ENCODE results near the gene NSMF. TPM values are rescaled to one million over a fixed set of nuclear protein-coding genes. Genes with fewer than 3 reads are reported as not detected.

NSMF gene
- total RNA-seq, 1 donor from 2014 or later = 49.3 TPM

DNA sequence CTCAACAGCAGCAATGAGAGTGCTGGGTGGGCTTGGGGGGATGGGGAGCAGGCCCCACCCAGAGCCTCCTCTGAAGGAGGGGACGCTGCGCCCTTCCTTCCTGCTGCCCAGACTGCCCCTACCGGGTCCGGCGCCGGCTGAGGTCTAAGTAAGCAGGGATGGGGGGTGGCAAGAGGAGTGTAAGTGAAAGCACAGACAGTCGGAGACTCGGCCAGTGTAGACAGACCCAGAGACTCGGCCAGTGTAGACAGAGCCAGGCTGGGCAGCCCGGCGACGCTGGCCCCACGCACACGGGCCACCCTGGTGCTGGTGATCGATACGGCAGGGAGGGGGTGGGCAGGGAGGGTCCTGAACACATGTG, 10.6 kb downstream of the NSMF start:
- no peak for DNase-seq (ENCODE audit: low spot score)

DNA sequence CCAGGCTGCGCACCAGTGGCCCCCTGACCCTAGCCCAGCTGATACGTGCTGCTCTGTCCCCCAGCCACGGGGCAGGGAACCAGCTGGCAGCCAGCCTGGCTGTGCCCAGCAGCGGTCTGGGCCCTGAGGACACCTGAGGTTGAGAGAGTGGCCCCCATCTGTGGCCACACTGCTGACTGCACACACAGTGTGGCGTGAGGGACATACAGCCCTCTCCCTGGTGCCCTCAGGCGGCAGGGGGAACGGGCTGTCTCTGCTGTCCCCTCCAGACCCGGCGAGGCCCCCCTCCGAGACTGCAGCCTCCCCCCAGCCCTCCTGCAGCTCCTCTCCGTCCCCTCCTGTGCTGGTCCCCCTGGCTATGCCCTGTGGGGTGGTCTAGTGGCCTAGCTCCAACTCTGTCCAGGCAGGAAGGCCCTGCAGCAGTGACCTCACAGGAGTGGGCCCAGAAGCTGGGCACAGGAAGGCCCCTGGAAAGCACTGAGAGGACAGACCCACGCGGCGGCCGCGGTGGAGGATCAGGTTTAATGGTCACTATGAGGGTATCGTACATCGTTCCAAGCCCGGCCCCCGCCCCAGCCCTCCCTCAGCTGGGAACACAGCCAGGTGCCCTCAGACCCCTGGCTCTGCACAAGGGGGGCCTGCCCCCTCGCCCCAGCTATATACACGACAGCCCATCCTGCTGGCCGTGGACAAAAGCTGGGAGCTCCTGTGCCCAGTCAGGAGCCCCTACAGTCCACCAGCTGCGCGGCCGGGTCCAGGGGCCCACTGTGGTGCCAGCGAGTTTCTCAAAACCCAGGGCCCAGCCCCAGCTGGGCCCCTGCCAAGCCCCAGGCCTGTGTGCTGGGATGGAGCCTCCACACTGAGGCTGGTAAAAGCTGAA, 11.2 kb downstream of the NSMF start:
- no peak for DNase-seq (ENCODE audit: low spot score)

DNA sequence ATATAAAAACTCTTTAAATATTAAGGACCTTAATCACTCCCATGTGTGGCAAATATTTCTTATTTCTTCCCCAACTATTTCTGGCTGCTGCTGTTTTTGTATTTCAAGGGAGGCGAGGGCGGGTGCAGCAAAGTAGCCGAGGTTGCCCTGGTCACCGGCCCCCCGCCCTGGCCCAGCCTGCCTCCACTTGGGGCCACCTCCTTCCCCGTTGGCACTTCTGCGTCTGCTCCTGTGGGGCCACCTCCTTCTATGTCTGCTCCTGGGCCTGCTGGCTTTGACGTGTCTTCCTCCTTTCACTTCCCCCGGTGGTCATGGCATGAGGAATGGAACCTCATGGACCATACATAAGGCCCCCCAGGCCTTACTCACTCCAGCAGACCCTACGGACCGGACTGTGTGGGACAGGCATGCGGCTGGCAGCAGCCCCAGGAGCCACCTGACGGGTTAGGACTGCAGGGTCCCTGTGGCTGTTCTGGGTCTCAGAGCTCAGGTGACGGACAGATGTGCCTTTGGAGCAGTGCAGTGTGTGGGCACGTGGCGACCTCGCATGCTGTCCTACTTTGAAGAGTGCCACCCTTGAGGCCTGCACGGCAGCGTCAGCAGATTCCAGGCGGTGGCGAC, 12.2 kb downstream of the NSMF start:
- no peak for DNase-seq (ENCODE audit: low spot score)

DNA sequence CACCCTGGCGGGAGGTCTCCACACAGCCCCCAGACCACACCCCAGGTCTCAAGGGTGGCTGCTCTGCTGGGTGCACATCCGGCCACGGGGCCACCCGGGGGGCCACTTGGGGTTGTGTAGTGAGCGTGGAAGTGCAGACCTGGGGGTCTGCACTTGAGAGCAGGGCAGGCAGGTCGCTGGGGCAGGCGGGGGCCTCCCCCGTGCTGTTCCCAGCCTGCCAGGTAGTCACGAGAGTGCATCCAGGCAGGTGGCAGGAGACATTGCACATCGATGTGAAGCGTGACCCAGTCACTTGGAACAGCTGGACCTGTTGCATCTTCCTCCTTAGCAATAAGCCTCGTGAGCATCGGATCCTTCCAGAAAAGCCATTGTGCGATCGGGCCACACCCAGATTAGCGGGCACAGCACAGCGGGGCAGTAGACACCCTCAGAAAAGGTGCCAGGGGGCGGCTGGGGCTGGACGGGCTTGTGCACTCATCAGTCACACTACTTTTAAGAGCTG, 13.2 kb downstream of the NSMF start:
- DNase-seq (ENCODE audit: low spot score) = no peak

DNA sequence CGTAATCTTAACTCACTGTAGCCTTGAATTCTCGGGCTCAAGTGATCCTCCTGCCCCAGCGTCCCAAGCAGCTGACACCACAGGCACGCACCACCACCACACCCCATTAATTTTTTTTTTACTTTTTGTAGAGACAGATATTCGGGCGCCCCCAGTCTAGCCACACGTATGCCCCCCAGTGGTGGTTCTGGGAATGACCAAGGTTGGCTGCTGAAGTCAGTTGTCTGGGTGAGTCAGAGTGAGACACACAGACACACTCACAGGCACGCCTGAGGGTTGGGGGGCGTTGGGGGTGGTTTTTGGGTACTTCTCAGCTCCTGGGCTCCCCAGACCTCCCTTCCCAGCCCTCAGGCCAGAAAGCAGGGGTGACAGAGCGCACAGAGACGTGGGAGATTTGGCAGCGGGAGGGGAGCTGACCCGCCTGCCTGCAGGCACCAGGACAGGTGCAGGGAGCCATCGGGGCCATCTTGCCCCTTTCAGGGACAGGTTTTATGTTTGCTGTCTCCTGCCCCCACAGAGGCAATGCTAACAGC, 13.8 kb downstream of the NSMF start:
- DNase-seq (ENCODE audit: low spot score) = peak; percentile 85

DNA sequence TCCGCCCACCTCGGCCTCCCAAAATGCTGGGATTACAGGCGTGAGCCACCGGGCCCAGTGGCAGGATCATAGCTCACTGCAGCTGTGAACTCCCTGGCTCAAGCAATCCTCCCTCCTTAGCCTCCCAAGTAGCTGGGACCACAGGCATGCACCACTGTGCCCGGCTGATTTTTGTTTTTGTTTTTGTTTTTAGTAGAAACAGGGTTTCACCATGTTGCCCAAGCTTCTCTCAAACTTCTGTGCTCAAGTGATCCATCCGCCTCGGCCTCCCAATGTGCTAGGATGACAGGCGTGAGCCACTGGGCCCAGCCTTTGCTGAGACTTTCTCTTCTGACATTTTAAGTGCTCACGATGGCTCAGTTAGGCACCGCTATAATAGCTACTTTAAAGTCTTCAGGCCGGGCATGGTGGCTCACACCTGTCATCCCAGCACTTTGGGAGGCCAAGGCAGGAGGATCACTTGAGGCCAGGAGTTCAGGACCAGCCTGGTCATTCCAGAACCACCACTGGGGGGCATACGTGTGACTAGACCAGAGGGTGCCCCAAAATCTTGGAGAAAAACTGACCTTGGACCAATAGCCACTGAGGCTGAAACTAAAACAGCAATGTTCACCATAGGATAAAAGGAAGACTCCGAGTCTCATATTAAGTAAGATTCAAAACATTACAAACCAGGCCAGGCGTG, 14.9 kb downstream of the NSMF start:
- no peak for DNase-seq (ENCODE audit: low spot score)

DNA sequence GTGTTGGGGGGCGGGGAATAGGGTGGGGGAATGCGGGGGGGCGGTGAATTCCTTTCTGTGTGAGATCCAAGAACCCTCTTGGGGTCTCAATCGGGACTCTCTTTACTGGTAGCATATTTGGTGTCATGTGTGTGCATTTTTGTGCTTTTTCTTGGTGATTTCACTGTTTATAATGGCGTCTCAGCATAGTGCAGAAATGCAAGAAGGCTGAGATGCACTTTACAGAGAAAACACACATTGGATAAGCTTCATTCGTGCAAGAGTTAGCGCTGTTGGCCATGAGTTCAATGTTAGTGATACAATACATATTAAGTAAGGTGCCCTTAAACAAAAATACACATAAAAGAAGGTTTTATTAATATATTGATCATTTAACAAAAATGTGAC, 17.2 kb downstream of the NSMF start:
- DNase-seq (ENCODE audit: low spot score) = no peak

DNA sequence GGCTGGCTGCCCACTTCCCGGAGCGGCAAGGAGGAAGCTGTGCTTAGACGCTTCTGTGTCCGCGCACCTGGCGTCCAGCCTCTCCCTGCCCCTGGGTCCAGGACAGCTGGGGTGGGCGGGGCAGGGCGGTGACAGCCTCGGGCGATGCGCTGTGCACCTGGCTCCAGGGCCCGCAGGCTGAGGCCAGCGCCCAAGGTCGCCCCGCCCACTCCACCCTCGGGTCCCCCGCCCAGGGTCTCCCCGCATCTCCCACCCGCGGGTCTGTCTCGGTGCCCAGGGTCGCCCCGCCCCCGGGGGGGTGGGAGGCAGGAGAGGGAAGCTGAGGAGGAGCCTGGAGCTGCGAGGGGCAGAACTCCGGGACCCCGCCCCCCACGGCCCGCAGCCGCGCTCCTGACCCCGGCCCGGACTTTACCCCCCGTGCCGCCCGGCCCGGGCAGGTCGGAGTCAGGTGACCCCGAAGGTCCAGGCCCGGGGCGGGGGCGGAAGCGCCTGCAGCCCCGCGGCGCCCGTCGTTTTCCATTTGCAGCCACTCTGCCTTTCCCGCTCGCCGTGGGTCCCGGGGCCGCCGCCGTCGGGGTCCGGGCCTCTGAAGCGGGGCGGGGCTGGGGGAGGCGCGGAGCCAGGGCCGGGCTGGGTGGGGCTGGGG, 17.7 kb downstream of the NSMF start, which contains the start of gene ENTPD8:
Gene ENTPD8, minus strand, starts transcription at position 69 of the 646 bp plus-strand sequence. CDS start 3,072 bp downstream, outside the sequence.
- DNase-seq (ENCODE audit: low spot score) = no peak

DNA sequence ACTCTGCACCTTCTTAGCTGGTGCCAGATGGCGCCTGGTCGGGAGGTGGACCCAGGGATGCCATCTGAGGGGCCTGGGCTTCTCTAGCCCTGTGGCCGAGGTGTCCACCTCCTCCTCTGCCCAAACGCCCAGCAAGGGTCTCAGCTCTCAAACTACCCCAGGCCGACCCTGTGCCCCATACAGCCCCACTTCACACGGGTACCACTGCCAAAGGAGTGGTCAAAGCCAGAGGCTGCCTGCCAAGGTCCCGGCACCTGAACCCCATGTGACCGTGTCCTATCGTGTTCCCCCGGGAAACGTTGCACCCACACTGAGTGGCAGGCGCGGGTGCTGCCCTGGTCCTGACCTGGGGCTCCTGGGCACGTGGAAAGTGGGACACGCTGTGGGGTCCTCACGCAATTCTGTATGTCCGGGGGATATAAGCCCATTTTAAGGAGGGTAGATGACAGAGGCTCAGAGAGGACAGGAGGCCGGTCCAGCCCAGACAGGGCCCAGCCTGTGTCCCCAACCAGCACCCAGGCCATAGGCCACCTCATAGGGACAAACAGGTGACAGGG, 19.9 kb downstream of the NSMF start:
- no peak for DNase-seq (ENCODE audit: low spot score)

DNA sequence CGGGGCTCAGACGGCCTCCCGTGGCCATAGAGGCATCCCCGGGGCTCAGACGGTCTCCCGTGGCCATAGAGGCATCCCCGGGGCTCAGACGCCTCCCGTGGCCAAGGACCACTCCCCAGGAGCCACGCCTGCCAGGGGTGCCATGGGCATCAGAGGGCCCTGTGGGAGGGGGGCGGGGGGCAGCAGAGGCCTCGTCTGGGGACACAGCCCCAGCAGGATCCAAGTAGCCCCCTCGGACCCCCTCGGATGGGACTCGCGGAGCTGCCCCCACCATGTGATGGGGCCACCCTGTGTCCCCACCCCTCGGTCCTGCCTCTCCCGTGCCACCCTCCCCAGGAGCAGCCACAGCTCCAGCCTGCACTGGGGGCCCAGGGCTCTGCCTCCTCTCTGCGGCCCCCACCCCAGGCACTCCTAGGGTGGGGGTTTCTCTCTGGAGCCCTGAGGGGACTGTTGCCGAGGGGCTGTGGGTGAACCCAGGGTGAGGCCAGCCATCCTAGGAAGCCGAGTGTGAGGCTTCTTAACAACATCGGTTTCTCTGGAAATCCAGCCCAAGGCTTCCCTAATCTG, 20.5 kb downstream of the NSMF start:
- no peak for DNase-seq (ENCODE audit: low spot score)

DNA sequence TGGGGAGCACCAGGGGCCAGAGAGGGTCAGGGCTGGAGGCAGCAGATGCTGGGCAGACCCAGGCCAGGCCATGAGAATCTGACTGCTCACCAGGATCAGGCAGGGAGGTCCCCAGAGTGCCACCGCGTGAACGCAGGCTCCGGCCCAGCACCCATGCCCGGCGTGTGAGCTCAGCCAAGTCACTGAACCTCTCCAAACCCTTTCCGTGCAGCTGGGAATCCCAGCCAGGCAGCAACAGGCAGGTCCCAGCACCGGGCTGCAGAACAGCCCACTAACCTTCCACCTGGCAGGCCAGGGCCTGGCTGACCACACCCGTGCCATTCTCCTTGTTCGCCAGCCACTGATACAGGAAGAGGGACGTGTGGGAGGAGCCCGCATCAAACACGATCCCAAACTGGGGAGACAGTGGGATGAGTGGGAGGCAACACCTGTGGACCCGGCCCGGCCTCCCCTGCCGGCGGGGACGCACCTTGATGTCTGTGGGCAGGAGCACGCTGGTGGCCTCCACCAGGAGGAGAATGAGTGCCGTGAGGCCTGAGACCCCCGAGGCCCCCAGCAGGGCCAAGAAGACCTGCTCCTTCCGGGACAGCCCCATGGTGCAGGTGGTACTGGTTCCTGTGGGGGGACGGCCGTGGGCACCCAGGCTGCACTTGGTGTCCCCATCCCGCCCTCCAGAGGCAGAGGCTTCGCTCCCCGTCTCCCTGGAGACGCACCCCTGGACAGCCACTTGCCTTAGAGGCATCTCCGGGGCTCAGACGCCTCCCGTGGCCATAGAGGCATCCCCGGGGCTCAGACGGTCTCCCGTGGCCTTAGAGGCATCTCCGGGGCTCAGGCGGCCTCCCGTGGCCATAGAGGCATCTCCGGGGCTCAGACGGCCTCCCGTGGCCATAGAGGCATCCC, 21.2 kb downstream of the NSMF start:
- no peak for DNase-seq (ENCODE audit: low spot score)

DNA sequence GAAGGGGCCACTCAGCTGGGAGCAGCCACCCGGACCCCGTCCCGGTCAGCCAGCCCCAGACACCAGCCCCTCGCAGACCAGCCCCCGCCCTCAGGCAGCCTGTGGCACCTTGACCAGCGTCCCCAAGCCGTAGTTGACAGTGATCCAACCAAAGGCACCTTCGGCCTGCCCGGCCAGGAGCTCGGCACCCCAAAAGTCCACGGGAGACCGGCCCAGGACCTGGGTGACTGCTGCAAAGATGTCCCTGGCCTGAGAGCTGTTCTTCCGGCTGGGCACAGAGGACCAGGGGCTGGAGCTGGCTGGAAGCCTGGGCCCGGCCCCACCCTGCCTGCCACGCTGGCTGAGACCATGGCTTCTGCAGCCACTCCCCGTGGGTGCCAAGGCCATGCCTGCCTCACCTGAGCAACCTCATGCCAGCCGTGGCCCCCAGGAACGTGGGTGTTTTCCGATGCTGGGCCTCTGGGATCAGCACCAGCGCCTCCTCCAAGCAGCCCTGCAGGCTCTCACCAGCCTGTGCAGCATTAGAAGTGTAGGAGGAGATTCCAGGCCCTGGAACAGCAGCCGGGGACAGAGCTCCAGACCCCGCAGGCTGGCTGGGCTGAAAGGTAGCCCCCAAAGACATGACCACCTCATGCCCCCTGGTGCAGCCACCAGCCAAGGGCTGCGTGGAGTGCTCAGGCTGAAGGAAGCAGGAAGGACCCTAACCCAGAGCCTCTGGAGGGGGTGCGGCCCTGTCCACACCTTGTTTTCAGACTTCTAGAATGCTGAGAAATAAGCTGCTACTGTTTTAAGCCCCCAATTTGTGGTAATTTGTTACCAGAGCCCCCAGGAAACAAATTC, 22.2 kb downstream of the NSMF start:
- DNase-seq (ENCODE audit: low spot score) = no peak

DNA sequence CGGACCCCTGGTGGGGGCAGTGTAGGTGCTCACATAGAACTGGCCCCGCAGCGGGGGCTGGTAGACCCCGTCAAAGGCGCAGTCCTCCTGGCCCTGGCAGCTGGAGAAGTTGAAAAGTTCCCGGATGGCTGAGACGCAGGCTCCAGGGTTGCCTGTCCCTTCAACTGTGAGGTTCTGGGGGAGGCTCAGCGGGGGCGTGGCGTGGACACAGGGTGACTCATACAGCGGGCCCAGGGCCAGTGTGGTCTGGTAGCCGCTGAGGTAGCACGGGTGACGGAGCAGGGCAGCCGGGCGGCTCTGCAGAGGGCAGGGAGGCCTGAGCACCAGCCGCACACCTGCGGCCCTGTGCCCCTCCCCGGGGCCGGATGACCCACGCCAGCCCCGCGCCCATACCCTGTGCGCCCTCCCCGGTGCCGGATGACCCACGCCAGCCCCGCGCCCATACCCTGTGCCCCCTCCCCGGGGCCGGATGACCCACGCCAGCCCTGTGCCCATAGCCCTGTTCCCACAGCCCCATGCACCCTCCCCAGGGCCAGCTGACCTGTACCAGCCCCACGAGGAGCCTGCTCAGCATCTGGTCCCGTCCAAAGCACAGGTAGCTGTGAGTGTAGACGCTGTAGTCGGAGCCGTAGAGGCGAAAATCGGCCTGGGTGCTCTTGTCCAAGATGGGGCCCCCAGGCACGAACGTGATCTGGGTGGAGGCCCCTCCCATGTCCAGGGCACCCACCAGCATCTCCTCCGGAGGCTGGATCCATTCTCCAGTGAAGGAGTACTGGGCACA, 23.0 kb downstream of the NSMF start:
- peak; percentile 83 for DNase-seq (ENCODE audit: low spot score)

DNA sequence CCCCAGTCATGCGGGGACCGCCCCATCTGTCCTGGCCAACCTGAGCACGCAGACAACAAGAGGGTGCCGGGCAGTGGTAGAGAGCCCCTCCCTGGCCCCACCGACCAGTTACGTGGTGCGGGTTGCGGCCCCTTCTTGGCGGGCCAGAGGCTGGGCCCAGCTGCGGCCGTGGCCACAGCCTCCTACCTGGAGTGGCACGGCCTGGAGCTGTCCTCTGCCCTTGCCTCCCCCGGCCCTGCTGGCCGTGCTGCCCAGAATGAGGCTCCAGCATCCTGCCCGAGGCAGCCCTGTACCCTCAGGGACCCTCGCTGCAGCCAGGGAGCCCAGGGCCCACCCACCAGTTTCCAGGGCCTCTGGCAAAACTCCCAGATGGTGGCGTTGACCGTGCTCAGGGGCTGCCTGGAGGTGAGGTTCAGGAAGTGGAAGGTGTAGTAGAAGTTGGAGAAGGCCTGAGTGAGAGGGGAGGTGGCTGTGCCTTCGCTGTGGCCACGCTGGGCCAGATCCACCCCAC, 23.7 kb downstream of the NSMF start:
- no peak for DNase-seq (ENCODE audit: low spot score)

DNA sequence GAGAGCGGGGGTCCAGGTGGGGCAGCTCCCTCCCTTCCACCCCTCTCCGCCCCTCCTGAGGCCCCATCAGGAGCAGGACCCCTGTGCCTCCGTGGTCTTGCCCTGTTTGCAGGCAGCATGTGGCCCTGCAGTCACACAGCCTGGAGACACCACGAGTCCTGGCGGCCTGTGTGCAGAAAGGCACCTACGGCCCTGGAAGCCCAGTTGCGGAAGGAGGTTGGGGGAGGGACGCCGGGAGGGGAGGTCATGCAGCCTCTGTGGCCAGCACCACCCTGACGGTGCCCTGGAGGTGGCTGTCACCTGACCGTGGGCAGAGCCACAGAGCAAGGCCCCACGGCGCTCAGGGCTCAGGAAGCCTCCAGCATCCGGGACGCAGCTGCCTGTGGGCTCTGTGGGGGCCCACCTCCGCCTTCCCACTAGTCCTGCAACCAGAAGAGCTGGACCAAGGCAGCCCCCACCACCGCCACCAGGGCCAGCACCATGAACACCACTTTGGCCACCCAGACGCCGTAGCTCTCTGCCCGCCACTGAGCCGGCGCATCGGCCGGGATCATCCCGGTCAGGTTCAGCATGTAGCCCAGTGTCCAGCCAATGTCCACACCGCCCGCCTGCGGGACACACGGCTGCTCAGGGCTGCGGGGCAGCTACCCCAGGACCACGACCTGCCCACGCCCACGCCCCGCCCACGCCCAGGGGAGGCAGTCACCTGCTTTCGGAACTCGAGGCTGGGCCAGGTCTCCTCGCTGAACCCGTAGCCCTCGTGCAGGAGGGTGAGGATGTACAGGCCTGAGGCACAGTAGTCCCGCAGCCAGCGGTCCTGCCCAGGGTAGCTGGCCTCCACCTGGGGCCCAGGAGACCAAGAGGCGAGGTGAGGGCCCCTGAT, 24.4 kb downstream of the NSMF start:
- no peak for DNase-seq (ENCODE audit: low spot score)

DNA sequence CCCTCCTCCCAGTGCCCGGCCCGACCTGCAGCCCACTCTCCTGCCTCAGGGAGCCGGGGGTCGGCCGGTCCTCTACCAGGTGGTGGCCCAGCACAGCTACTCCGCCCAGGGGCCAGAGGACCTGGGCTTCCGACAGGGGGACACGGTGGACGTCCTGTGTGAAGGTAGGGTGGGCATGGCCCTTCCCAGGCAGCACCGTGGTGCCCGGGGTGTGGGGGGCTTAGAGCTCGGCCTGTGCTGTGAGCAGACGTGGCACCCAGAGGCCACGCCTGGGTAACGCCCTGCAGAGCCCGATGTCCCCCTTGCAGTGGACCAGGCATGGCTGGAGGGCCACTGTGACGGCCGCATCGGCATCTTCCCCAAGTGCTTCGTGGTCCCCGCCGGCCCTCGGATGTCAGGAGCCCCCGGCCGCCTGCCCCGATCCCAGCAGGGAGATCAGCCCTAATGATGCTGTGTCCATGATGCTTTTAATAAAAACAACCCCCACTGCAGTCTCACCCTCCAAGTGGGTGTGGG, 25.2 kb downstream of the NSMF start:
- DNase-seq (ENCODE audit: low spot score) = no peak
